ENCODE results near the gene ADAM12.

ADAM12 gene

GRCh38 chr10:126119599-126119998 is 268.7 kb downstream of the ADAM12 start:
- no peak for TF ChIP-seq TARDBP (IDR thresholded peaks at IDR 0.05)
- CTCF ChIA-PET, result no interaction called here
- POLR2A ChIA-PET, result no interaction called here
- DNase-seq (ENCODE audit: extremely low spot score), result no peak

- DNase-seq (ENCODE audit: extremely low spot score), result no peak
- CTCF ChIA-PET, result no interaction called here
Measured at GRCh38 chr10:126118476-126118875, 269.8 kb downstream of the ADAM12 start.

GRCh38 chr10:126117196-126117595 is 271.1 kb downstream of the ADAM12 start:
- POLR2A ChIA-PET, result no interaction called here
- CTCF ChIA-PET, result no interaction called here
- TF ChIP-seq L3MBTL2 (conservative IDR thresholded peaks at IDR 0.05) (no peak), FOXA1 (IDR thresholded peaks at IDR 0.05) (no peak), SP1 (IDR thresholded peaks at IDR 0.05) (no peak), FOXK2 (IDR thresholded peaks at IDR 0.05) (no peak), HDGF (IDR thresholded peaks at IDR 0.05; ENCODE audit: borderline replicate concordance) (no peak), BHLHE40 (IDR thresholded peaks at IDR 0.05; ENCODE audit: borderline replicate concordance) (no peak), TARDBP (IDR thresholded peaks at IDR 0.05) (no peak)
- DNase-seq (ENCODE audit: extremely low spot score), result no peak

More at GRCh38 chr10:126118476-126118875, 269.8 kb downstream of the ADAM12 start:
- POLR2A ChIA-PET, result no interaction called here
- TF ChIP-seq FOXA1 (IDR thresholded peaks at IDR 0.05), result no peak
- no peak for TF ChIP-seq ELF4 (IDR thresholded peaks at IDR 0.05)
- TF ChIP-seq ZNF384 (IDR thresholded peaks at IDR 0.05), result no peak
- no peak for TF ChIP-seq SUZ12 (IDR thresholded peaks at IDR 0.05)
- no peak for TF ChIP-seq SP1 (IDR thresholded peaks at IDR 0.05)
- TF ChIP-seq ARNT (IDR thresholded peaks at IDR 0.05), result no peak
- TF ChIP-seq BHLHE40 (IDR thresholded peaks at IDR 0.05; ENCODE audit: borderline replicate concordance), result no peak
- no peak for TF ChIP-seq PKNOX1 (IDR thresholded peaks at IDR 0.05)
- TF ChIP-seq TARDBP (IDR thresholded peaks at IDR 0.05), result no peak
- no peak for TF ChIP-seq NFRKB (IDR thresholded peaks at IDR 0.05)
- TF ChIP-seq L3MBTL2 (conservative IDR thresholded peaks at IDR 0.05), result no peak
- no peak for TF ChIP-seq LEF1 (IDR thresholded peaks at IDR 0.05; ENCODE audit: borderline replicate concordance)
- TF ChIP-seq HDGF (IDR thresholded peaks at IDR 0.05; ENCODE audit: borderline replicate concordance), result no peak
- no peak for TF ChIP-seq FOXK2 (IDR thresholded peaks at IDR 0.05)
- TF ChIP-seq FOXM1 (IDR thresholded peaks at IDR 0.05; ENCODE audit: borderline replicate concordance), result no peak
- TF ChIP-seq CTBP1 (IDR thresholded peaks at IDR 0.05; ENCODE audit: borderline replicate concordance), result no peak

- POLR2A ChIA-PET, result no interaction called here
- CTCF ChIA-PET, result no interaction called here
- DNase-seq (ENCODE audit: extremely low spot score), result no peak
- TF ChIP-seq SUZ12 (IDR thresholded peaks at IDR 0.05), result no peak
- no peak for TF ChIP-seq ELF4 (IDR thresholded peaks at IDR 0.05)
- TF ChIP-seq FOXK2 (IDR thresholded peaks at IDR 0.05), result no peak
- TF ChIP-seq PKNOX1 (IDR thresholded peaks at IDR 0.05), result no peak
Measured at GRCh38 chr10:126115886-126116285, 272.4 kb downstream of the ADAM12 start.

- TF ChIP-seq NFRKB (IDR thresholded peaks at IDR 0.05), result no peak
- TF ChIP-seq HDGF (IDR thresholded peaks at IDR 0.05; ENCODE audit: borderline replicate concordance), result no peak
- no peak for TF ChIP-seq FOXK2 (IDR thresholded peaks at IDR 0.05)
- TF ChIP-seq ARNT (IDR thresholded peaks at IDR 0.05), result no peak
- TF ChIP-seq LEF1 (IDR thresholded peaks at IDR 0.05; ENCODE audit: borderline replicate concordance), result no peak
- no peak for TF ChIP-seq FOXM1 (IDR thresholded peaks at IDR 0.05; ENCODE audit: borderline replicate concordance)
- DNase-seq (ENCODE audit: extremely low spot score), result no peak
- ChIA-PET CTCF (no interaction called here), POLR2A (no interaction called here)
Measured at GRCh38 chr10:126114884-126115555, 273.3 kb downstream of the ADAM12 start.

GRCh38 chr10:126111516-126111915 is 276.8 kb downstream of the ADAM12 start:
- ChIA-PET POLR2A (no interaction called here), CTCF (no interaction called here)
- no peak for DNase-seq (ENCODE audit: extremely low spot score)
- no peak for TF ChIP-seq PKNOX1 (IDR thresholded peaks at IDR 0.05)
- TF ChIP-seq FOXM1 (IDR thresholded peaks at IDR 0.05; ENCODE audit: borderline replicate concordance), result no peak
- TF ChIP-seq L3MBTL2 (conservative IDR thresholded peaks at IDR 0.05), result no peak
- no peak for TF ChIP-seq ZNF384 (IDR thresholded peaks at IDR 0.05)

DNA sequence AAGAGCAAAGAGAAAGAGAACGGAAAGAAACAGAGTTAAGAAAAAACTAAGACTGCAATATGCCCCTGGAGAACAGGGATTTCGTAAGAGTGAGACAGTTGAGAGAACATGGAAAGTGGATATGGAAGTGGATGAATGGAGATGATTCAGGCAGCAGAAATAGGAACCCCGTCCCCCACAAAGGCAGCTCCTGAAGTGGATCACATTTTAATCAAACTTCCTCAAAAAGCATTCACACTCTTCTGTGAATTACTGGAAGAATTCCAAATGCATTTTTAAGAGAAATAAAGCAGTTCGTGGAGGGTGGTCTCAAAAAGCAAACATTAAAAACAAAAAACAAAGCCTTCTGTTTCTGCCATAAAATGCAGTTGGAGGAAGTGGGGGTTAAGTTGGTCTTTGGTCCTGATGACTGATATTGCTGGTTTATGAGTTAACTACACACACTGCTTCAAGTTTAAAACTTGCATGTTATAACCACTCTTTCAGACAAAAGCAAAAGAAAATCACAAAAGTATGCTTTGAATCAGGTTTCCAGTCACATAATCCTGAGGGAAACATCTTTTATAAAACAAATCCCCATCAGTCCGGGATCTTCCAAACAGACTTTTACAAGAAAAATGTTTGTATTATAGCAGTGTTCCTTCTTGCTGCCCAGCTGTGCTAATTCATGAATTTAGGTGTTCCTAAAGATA is 277.6 kb downstream of the ADAM12 start:
- no peak for DNase-seq (ENCODE audit: extremely low spot score)
- CTCF ChIA-PET, result interaction anchor here (0.6 kb wide), 2 partner anchors 262 to 402 kb away, joined by 3 read pairs; no protein-coding TSS in a partner anchor
- TF ChIP-seq TARDBP (IDR thresholded peaks at IDR 0.05), result no peak
- TF ChIP-seq FOXM1 (IDR thresholded peaks at IDR 0.05; ENCODE audit: borderline replicate concordance), result no peak
- TF ChIP-seq LEF1 (IDR thresholded peaks at IDR 0.05; ENCODE audit: borderline replicate concordance), result no peak
- TF ChIP-seq ZNF384 (IDR thresholded peaks at IDR 0.05), result no peak
- no peak for TF ChIP-seq L3MBTL2 (conservative IDR thresholded peaks at IDR 0.05)
- TF ChIP-seq HDGF (IDR thresholded peaks at IDR 0.05; ENCODE audit: borderline replicate concordance), result no peak
- no peak for TF ChIP-seq FOXK2 (IDR thresholded peaks at IDR 0.05)
- no peak for TF ChIP-seq ARNT (IDR thresholded peaks at IDR 0.05)
- no peak for TF ChIP-seq SUZ12 (IDR thresholded peaks at IDR 0.05)
- POLR2A ChIA-PET, result no interaction called here
